ENCODE measurements around the gene CCNK.

DNA sequence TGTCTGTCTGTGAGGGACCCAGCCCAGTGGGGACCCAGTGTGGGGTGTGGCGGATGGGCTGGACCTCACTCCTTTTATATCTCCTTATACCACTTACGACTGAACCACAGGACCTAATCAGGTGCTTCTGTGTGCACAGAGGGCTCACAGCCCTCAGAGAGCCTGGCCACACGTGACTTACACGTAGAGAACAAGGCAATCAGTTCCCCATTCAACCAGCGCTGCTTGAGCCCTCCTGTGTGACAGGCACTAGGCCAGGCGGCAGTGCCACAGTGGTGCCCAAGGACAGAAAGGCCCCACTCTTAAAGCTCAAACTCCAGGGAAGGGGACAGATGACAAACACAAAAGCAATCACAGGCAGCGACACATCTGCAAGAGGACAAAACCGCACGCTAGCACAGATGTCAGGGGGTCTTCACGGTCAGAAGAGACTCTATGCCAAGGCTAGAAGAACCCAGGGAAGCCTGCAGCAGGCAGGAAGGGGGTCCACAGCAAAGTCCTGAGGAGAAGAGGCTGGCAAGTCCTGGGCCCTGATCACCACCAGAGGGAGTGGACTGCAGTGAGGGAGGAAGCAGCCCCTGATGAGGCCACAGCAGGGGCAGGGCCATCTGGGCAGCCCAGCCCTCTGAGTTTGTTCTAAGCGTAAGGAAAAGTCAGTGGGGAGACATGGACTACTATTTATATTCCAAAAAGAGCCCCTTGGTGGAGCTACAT is 39.9 kb upstream of the CCNK start:
- TF ChIP-seq, protein P1, sequence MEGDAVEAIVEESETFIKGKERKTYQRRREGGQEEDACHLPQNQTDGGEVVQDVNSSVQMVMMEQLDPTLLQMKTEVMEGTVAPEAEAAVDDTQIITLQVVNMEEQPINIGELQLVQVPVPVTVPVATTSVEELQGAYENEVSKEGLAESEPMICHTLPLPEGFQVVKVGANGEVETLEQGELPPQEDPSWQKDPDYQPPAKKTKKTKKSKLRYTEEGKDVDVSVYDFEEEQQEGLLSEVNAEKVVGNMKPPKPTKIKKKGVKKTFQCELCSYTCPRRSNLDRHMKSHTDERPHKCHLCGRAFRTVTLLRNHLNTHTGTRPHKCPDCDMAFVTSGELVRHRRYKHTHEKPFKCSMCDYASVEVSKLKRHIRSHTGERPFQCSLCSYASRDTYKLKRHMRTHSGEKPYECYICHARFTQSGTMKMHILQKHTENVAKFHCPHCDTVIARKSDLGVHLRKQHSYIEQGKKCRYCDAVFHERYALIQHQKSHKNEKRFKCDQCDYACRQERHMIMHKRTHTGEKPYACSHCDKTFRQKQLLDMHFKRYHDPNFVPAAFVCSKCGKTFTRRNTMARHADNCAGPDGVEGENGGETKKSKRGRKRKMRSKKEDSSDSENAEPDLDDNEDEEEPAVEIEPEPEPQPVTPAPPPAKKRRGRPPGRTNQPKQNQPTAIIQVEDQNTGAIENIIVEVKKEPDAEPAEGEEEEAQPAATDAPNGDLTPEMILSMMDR (IDR thresholded peaks at IDR 0.05) = no peak
- TF ChIP-seq POLR2A (IDR thresholded peaks at IDR 0.05) = no peak

All from uterus (tissue), 2 donors.